ENCODE data around the gene BCAS3.

The BCAS3 gene

GRCh38 chr17:61416540-61417363 is 739.1 kb downstream of the BCAS3 start:
- TF ChIP-seq CTCF (IDR thresholded peaks at IDR 0.05; ENCODE audit: control extremely low read depth, extremely low read depth, low read depth, missing control alignments): peak; percentile 92
- peak; percentile 83 for DNase-seq (ENCODE audit: extremely low spot score)
- ChIA-PET POLR2A (no interaction called here), CTCF (interaction anchor here (0.9 to 5.9 kb wide), 7 partner anchors 8 to 694 kb away, joined by 3 to 43 read pairs (median 3); no protein-coding TSS in a partner anchor)

GRCh38 chr17:61418449-61418848 is 740.8 kb downstream of the BCAS3 start:
- CTCF ChIA-PET: interaction anchor here (2.2 kb wide), 1 partner anchor 132 kb away, joined by 8 read pairs; no protein-coding TSS in a partner anchor
- no peak for TF ChIP-seq CTCF (IDR thresholded peaks at IDR 0.05; ENCODE audit: control extremely low read depth, extremely low read depth, low read depth, missing control alignments)
- DNase-seq (ENCODE audit: extremely low spot score): no peak
- POLR2A ChIA-PET: no interaction called here

- TF ChIP-seq CTCF (IDR thresholded peaks at IDR 0.05; ENCODE audit: control extremely low read depth, extremely low read depth, low read depth, missing control alignments): no peak
- CTCF ChIA-PET: interaction anchor here (0.9 to 1.4 kb wide), 3 partner anchors 9 to 690 kb away, joined by 3 to 4 read pairs (median 3); no protein-coding TSS in a partner anchor
- DNase-seq (ENCODE audit: extremely low spot score): no peak
- POLR2A ChIA-PET: no interaction called here
Measured at GRCh38 chr17:61419496-61420046, 741.9 kb downstream of the BCAS3 start.

- no peak for DNase-seq (ENCODE audit: extremely low spot score)
- CTCF ChIA-PET: interaction anchor here (0.9 to 1.4 kb wide), 3 partner anchors 9 to 689 kb away, joined by 3 to 4 read pairs (median 3); no protein-coding TSS in a partner anchor
- no peak for TF ChIP-seq CTCF (IDR thresholded peaks at IDR 0.05; ENCODE audit: control extremely low read depth, extremely low read depth, low read depth, missing control alignments)
- POLR2A ChIA-PET: no interaction called here
Measured at GRCh38 chr17:61420052-61420451, 742.4 kb downstream of the BCAS3 start.

- TF ChIP-seq CTCF (IDR thresholded peaks at IDR 0.05; ENCODE audit: control extremely low read depth, extremely low read depth, low read depth, missing control alignments): no peak
- DNase-seq (ENCODE audit: extremely low spot score): no peak
- CTCF ChIA-PET: interaction anchor here (0.9 to 1.6 kb wide), 2 partner anchors 8 to 689 kb away, joined by 3 to 12 read pairs; no protein-coding TSS in a partner anchor
- POLR2A ChIA-PET: no interaction called here
Measured at GRCh38 chr17:61420745-61421398, 743.2 kb downstream of the BCAS3 start.

- no peak for DNase-seq (ENCODE audit: extremely low spot score)
- POLR2A ChIA-PET: no interaction called here
- CTCF ChIA-PET: interaction anchor here (1.6 kb wide), 1 partner anchor 9 kb away, joined by 12 read pairs; no protein-coding TSS in a partner anchor
- no peak for TF ChIP-seq CTCF (IDR thresholded peaks at IDR 0.05; ENCODE audit: control extremely low read depth, extremely low read depth, low read depth, missing control alignments)
Measured at GRCh38 chr17:61421460-61421859, 743.8 kb downstream of the BCAS3 start.
